Peyer's patch (tissue), 4 donors: Measurements from ENCODE around the gene EHBP1L1. TPM values are rescaled to one million over a fixed set of nuclear protein-coding genes. Genes with fewer than 3 reads are reported as not detected.

Experiments used
- DNase-seq, 3 donors: peaks; one replicate each; pipeline ENCODE4 v3.0.0-alpha.2; 2017 to 2019
- H3K27ac ChIP-seq, 4 donors: fragments of 200-600 bp; sonication (generic); one replicate each; pipeline ENCODE4 v1.5.1; 2016 to 2019
- H3K27me3 ChIP-seq, 2 donors: fragments of 200-600 bp; sonication (generic); one replicate each; pipeline ENCODE4 v1.5.1; 2019
- H3K36me3 ChIP-seq, 3 donors: fragments of 200-600 bp; sonication (generic); one replicate each; pipeline ENCODE4 v1.5.1; 2016 to 2019
- H3K4me1 ChIP-seq, 4 donors: fragments of 200-600 bp; sonication (generic); one replicate each; pipeline ENCODE4 v1.5.1; 2016 to 2019
- H3K4me3 ChIP-seq, 4 donors: fragments of 200-600 bp; sonication (generic); 1 replicate in 3 of 4; 2 replicates in 1 of 4; pipeline ENCODE4 v1.5.1; 2016 to 2019; ENCODE audit warnings: mild to moderate bottlenecking in 1 of 4
- H3K9me3 ChIP-seq, 4 donors: fragments of 200-600 bp; sonication (generic); one replicate each; pipeline ENCODE4 v1.5.1; 2016 to 2019; ENCODE audit warnings: mild to moderate bottlenecking in 1 of 4
- CTCF ChIP-seq, 6 experiments: fragments of 450-650 bp in 4 of 6; fragments of 200-600 bp in 2 of 6; sonication (generic) in 1 of 6; IDR thresholded peaks; one replicate each; pipeline ENCODE4 v1.5.1; 2017 to 2019; ENCODE audit warnings: antibody characterized with exemption in 6 of 6, mild to moderate bottlenecking in 3 of 6, moderate library complexity in 1 of 6
- POLR2A ChIP-seq, 2 donors: fragments of 450-650 bp; IDR thresholded peaks; one replicate each; pipeline ENCODE4 v1.5.1; 2017; ENCODE audit warnings: antibody characterized with exemption in 2 of 2, mild to moderate bottlenecking in 2 of 2, moderate library complexity in 2 of 2
- total RNA-seq, 4 donors: library from RNA; depleted of rRNA; stranded (reverse); fragments of >200 nt; gene quantifications; one replicate each; pipeline ENCODE4 v1.1.0, GENCODE V29; 2016

EHBP1L1 gene
- total RNA-seq, 4 donors from 2014 or later = 65.2 to 163 (median 121) TPM

- peaks cover 0 to 53% (median 21%) of the 10 kb centered on the region in 4 donors for H3K4me1 ChIP-seq
- H3K4me3 ChIP-seq = peak overlapping the region in 1 of 4 donors; percentile 1
- no peak for TF ChIP-seq CTCF (IDR thresholded peaks at IDR 0.05)
- TF ChIP-seq POLR2A (IDR thresholded peaks at IDR 0.05) = no peak
- peaks cover 0 to 47% (median 0%) of the 10 kb centered on the region in 3 donors for H3K36me3 ChIP-seq
- H3K27me3 ChIP-seq = no peaks in the 10 kb centered on the region
- DNase-seq = no peak
- H3K9me3 ChIP-seq = no peaks in the 10 kb centered on the region
- H3K27ac ChIP-seq = peak overlapping the region in 1 of 4 donors; percentile 19
These were observed 33.8 kb downstream of the EHBP1L1 start for GRCh38 chr11:65609665-65610064.

- peak overlapping the region in 3 of 4 donors; percentile 46 to 65 (median 63) for H3K27ac ChIP-seq
- H3K4me3 ChIP-seq = peak overlapping the region in 2 of 4 donors; percentile 71 to 93
- H3K9me3 ChIP-seq = no peaks in the 10 kb centered on the region
- H3K27me3 ChIP-seq = no peaks in the 10 kb centered on the region
- H3K36me3 ChIP-seq = peaks cover 0 to 40% (median 0%) of the 10 kb centered on the region in 3 donors
- no peak for DNase-seq
- TF ChIP-seq CTCF (IDR thresholded peaks at IDR 0.05) (no peak), POLR2A (IDR thresholded peaks at IDR 0.05) (no peak)
- peaks cover 0 to 53% (median 21%) of the 10 kb centered on the region in 4 donors for H3K4me1 ChIP-seq
These were observed 34.6 kb downstream of the EHBP1L1 start for GRCh38 chr11:65610404-65610803.

- peaks cover 0 to 55% (median 21%) of the 10 kb centered on the region in 4 donors for H3K4me1 ChIP-seq
These were observed 35.3 kb downstream of the EHBP1L1 start for GRCh38 chr11:65611028-65611757.

GRCh38 chr11:65611758-65612603 is 36.1 kb downstream of the EHBP1L1 start:
- H3K27me3 ChIP-seq = no peaks in the 10 kb centered on the region
- H3K36me3 ChIP-seq = peaks cover 0 to 26% (median 0%) of the 10 kb centered on the region in 3 donors
- peak overlapping the region in 3 of 4 donors; percentile 71 to 93 (median 93) for H3K4me3 ChIP-seq
- H3K9me3 ChIP-seq = no peaks in the 10 kb centered on the region
- H3K27ac ChIP-seq = peak overlapping the region; percentile 65 to 98 (median 94)
- DNase-seq = no peak
- H3K4me1 ChIP-seq = peaks cover 0 to 62% (median 28%) of the 10 kb centered on the region in 4 donors
- TF ChIP-seq CTCF (IDR thresholded peaks at IDR 0.05) (no peak), POLR2A (IDR thresholded peaks at IDR 0.05) (no peak)

More at GRCh38 chr11:65611028-65611757, 35.3 kb downstream of the EHBP1L1 start:
- Histone ChIP-seq H3K9me3 (no peaks in the 10 kb centered on the region), H3K27ac (peak overlapping the region; percentile 63 to 98 (median 80)), H3K4me3 (peak overlapping the region in 3 of 4 donors; percentile 18 to 93 (median 71)), H3K27me3 (no peaks in the 10 kb centered on the region), H3K36me3 (peaks cover 0 to 32% (median 0%) of the 10 kb centered on the region in 3 donors)
- no peak for DNase-seq
- TF ChIP-seq CTCF (IDR thresholded peaks at IDR 0.05) (no peak), POLR2A (IDR thresholded peaks at IDR 0.05) (no peak)

GRCh38 chr11:65612691-65613090 is 36.8 kb downstream of the EHBP1L1 start:
- Histone ChIP-seq H3K36me3 (peaks cover 0 to 25% (median 0%) of the 10 kb centered on the region in 3 donors), H3K4me3 (peak overlapping the region; percentile 71 to 97 (median 93)), H3K27me3 (no peaks in the 10 kb centered on the region), H3K9me3 (no peaks in the 10 kb centered on the region), H3K27ac (peak overlapping the region; percentile 92 to 98 (median 96)), H3K4me1 (peaks cover 0 to 62% (median 34%) of the 10 kb centered on the region in 4 donors)
- TF ChIP-seq CTCF (IDR thresholded peaks at IDR 0.05) = no peak
- no peak for TF ChIP-seq POLR2A (IDR thresholded peaks at IDR 0.05)
- no peak for DNase-seq
